ENCODE results near the gene PADI1. TPM values are rescaled to one million over a fixed set of nuclear protein-coding genes. Genes with fewer than 3 reads are reported as not detected.

PADI1 gene
- total RNA-seq, 1 donor = under 0.01 TPM

GRCh38 chr1:17158961-17159360 lies 46.0 kb upstream of the PADI1 start:
- no peak for TF ChIP-seq CTCF (IDR thresholded peaks at IDR 0.05; ENCODE audit: extremely low read depth, low read depth, low read length)
- peak; percentile 54 for DNase-seq (ENCODE audit: insufficient read length, low spot score, missing footprints)
- Histone ChIP-seq H3K4me2 (ENCODE audit: insufficient read depth, low read length) (no peak overlapping the region), H3K79me2 (ENCODE audit: insufficient read depth, low read length) (no peaks in the 10 kb centered on the region), H2AFZ (ENCODE audit: low read length) (no peak overlapping the region), H3K27me3 (ENCODE audit: insufficient read depth, low read length) (no peaks in the 10 kb centered on the region), H3K4me1 (ENCODE audit: insufficient read depth, low read length) (peaks cover 3% of the 10 kb centered on the region), H3K36me3 (ENCODE audit: insufficient read depth, low read length) (no peaks in the 10 kb centered on the region), H4K20me1 (ENCODE audit: insufficient read depth, low read length) (no peaks in the 10 kb centered on the region), H3K9me3 (ENCODE audit: low read depth, low read length) (peaks cover 4% of the 10 kb centered on the region), H3K4me3 (ENCODE audit: insufficient read depth, low read length) (no peak overlapping the region), H3K27ac (ENCODE audit: low read depth, low read length) (no peak overlapping the region)

GRCh38 chr1:17161137-17161740 lies 43.7 kb upstream of the PADI1 start:
- Histone ChIP-seq H2AFZ (ENCODE audit: low read length) (peak overlapping the region; percentile 4), H3K4me1 (ENCODE audit: insufficient read depth, low read length) (peaks cover 3% of the 10 kb centered on the region), H3K27me3 (ENCODE audit: insufficient read depth, low read length) (no peaks in the 10 kb centered on the region), H3K36me3 (ENCODE audit: insufficient read depth, low read length) (no peaks in the 10 kb centered on the region), H3K9me3 (ENCODE audit: low read depth, low read length) (no peaks in the 10 kb centered on the region), H3K4me3 (ENCODE audit: insufficient read depth, low read length) (no peak overlapping the region), H4K20me1 (ENCODE audit: insufficient read depth, low read length) (no peaks in the 10 kb centered on the region), H3K4me2 (ENCODE audit: insufficient read depth, low read length) (no peak overlapping the region), H3K27ac (ENCODE audit: low read depth, low read length) (no peak overlapping the region), H3K79me2 (ENCODE audit: insufficient read depth, low read length) (no peaks in the 10 kb centered on the region)
- DNase-seq (ENCODE audit: insufficient read length, low spot score, missing footprints) = no peak
- no peak for TF ChIP-seq CTCF (IDR thresholded peaks at IDR 0.05; ENCODE audit: extremely low read depth, low read depth, low read length)

GRCh38 chr1:17161926-17162800 lies 42.8 kb upstream of the PADI1 start:
- TF ChIP-seq CTCF (IDR thresholded peaks at IDR 0.05; ENCODE audit: extremely low read depth, low read depth, low read length) = no peak
- DNase-seq (ENCODE audit: insufficient read length, low spot score, missing footprints) = peak; percentile 39
- H3K27me3 ChIP-seq (ENCODE audit: insufficient read depth, low read length) = no peaks in the 10 kb centered on the region

GRCh38 chr1:17162941-17163340 lies 42.0 kb upstream of the PADI1 start:
- no peak overlapping the region for H3K4me2 ChIP-seq (ENCODE audit: insufficient read depth, low read length)
- H3K9me3 ChIP-seq (ENCODE audit: low read depth, low read length) = no peaks in the 10 kb centered on the region
- DNase-seq (ENCODE audit: insufficient read length, low spot score, missing footprints) = peak; percentile 84
- no peaks in the 10 kb centered on the region for H3K27me3 ChIP-seq (ENCODE audit: insufficient read depth, low read length)
- no peak overlapping the region for H3K4me3 ChIP-seq (ENCODE audit: insufficient read depth, low read length)
- no peaks in the 10 kb centered on the region for H3K36me3 ChIP-seq (ENCODE audit: insufficient read depth, low read length)
- H2AFZ ChIP-seq (ENCODE audit: low read length) = no peak overlapping the region
- TF ChIP-seq CTCF (IDR thresholded peaks at IDR 0.05; ENCODE audit: extremely low read depth, low read depth, low read length) = no peak
- no peaks in the 10 kb centered on the region for H4K20me1 ChIP-seq (ENCODE audit: insufficient read depth, low read length)
- no peaks in the 10 kb centered on the region for H3K79me2 ChIP-seq (ENCODE audit: insufficient read depth, low read length)
- no peak overlapping the region for H3K27ac ChIP-seq (ENCODE audit: low read depth, low read length)
- peaks cover 10% of the 10 kb centered on the region for H3K4me1 ChIP-seq (ENCODE audit: insufficient read depth, low read length)

More at GRCh38 chr1:17161926-17162800, 42.8 kb upstream of the PADI1 start:
- Histone ChIP-seq H3K4me1 (ENCODE audit: insufficient read depth, low read length) (peaks cover 3% of the 10 kb centered on the region), H3K79me2 (ENCODE audit: insufficient read depth, low read length) (no peaks in the 10 kb centered on the region), H3K4me2 (ENCODE audit: insufficient read depth, low read length) (no peak overlapping the region), H3K36me3 (ENCODE audit: insufficient read depth, low read length) (no peaks in the 10 kb centered on the region), H3K9me3 (ENCODE audit: low read depth, low read length) (no peaks in the 10 kb centered on the region), H3K4me3 (ENCODE audit: insufficient read depth, low read length) (no peak overlapping the region), H2AFZ (ENCODE audit: low read length) (no peak overlapping the region), H3K27ac (ENCODE audit: low read depth, low read length) (no peak overlapping the region), H4K20me1 (ENCODE audit: insufficient read depth, low read length) (no peaks in the 10 kb centered on the region)

All from osteoblast (primary cell).